ENCODE results near the gene PYGL.

PYGL gene

DNA sequence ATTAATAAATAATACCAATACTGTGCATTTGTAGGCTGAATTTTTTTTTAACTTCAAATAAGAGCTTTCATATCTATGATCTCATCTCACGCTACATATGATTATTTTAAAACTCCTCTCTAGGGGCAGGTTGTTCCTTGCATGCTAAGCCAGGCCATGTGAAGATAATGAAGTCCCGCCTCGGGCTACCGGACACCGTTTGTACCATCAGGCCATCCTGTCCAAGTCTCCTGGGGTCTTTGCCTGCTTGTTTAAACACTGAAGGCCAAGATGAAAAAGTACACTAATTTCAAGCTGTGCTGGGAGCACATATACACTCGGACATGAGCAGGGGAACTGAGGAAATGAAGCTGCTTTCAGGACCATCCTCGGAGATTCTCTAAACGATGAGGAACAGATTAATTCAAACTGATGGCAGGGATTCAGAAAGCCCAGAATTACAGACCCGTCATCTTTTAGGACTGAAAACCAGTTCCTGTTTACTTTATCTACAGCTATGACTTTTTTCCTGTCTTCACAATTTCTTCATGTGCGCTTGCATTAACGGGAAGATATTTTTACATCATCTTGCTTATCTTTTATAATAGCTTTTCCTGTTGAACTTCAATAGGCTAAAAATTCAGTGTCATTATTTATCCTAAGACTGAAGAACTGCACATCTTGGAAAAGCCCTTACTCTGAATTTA is 78.7 kb downstream of the PYGL start (continued):
- TF ChIP-seq, protein P1, sequence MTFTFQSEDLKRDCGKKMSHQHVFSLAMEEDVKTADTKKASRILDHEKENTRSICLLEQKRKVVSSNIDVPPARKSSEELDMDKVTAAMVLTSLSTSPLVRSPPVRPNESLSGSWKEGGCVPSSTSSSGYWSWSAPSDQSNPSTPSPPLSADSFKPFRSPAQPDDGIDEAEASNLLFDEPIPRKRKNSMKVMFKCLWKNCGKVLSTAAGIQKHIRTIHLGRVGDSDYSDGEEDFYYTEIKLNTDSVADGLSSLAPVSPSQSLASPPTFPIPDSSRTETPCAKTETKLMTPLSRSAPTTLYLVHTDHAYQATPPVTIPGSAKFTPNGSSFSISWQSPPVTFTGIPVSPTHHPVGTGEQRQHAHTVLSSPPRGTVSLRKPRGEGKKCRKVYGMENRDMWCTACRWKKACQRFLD (tag by site-specific recombination; IDR thresholded peaks at IDR 0.05), result no peak
- TF ChIP-seq ZNF529 (tag by site-specific recombination; IDR thresholded peaks at IDR 0.05; ENCODE audit: insufficient replicate concordance) (no peak), ZNF610 (tag by site-specific recombination; IDR thresholded peaks at IDR 0.05; ENCODE audit: borderline replicate concordance) (no peak), MZF1 (tag by site-specific recombination; IDR thresholded peaks at IDR 0.05; ENCODE audit: borderline replicate concordance) (no peak), TRIM28 (IDR thresholded peaks at IDR 0.05; ENCODE audit: borderline replicate concordance, low read length) (no peak)
- TF ChIP-seq, protein P2, sequence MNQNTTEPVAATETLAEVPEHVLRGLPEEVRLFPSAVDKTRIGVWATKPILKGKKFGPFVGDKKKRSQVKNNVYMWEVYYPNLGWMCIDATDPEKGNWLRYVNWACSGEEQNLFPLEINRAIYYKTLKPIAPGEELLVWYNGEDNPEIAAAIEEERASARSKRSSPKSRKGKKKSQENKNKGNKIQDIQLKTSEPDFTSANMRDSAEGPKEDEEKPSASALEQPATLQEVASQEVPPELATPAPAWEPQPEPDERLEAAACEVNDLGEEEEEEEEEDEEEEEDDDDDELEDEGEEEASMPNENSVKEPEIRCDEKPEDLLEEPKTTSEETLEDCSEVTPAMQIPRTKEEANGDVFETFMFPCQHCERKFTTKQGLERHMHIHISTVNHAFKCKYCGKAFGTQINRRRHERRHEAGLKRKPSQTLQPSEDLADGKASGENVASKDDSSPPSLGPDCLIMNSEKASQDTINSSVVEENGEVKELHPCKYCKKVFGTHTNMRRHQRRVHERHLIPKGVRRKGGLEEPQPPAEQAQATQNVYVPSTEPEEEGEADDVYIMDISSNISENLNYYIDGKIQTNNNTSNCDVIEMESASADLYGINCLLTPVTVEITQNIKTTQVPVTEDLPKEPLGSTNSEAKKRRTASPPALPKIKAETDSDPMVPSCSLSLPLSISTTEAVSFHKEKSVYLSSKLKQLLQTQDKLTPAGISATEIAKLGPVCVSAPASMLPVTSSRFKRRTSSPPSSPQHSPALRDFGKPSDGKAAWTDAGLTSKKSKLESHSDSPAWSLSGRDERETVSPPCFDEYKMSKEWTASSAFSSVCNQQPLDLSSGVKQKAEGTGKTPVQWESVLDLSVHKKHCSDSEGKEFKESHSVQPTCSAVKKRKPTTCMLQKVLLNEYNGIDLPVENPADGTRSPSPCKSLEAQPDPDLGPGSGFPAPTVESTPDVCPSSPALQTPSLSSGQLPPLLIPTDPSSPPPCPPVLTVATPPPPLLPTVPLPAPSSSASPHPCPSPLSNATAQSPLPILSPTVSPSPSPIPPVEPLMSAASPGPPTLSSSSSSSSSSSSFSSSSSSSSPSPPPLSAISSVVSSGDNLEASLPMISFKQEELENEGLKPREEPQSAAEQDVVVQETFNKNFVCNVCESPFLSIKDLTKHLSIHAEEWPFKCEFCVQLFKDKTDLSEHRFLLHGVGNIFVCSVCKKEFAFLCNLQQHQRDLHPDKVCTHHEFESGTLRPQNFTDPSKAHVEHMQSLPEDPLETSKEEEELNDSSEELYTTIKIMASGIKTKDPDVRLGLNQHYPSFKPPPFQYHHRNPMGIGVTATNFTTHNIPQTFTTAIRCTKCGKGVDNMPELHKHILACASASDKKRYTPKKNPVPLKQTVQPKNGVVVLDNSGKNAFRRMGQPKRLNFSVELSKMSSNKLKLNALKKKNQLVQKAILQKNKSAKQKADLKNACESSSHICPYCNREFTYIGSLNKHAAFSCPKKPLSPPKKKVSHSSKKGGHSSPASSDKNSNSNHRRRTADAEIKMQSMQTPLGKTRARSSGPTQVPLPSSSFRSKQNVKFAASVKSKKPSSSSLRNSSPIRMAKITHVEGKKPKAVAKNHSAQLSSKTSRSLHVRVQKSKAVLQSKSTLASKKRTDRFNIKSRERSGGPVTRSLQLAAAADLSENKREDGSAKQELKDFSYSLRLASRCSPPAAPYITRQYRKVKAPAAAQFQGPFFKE (tag by site-specific recombination; IDR thresholded peaks at IDR 0.05; ENCODE audit: borderline replicate concordance), result no peak
- TF ChIP-seq, protein P3, sequence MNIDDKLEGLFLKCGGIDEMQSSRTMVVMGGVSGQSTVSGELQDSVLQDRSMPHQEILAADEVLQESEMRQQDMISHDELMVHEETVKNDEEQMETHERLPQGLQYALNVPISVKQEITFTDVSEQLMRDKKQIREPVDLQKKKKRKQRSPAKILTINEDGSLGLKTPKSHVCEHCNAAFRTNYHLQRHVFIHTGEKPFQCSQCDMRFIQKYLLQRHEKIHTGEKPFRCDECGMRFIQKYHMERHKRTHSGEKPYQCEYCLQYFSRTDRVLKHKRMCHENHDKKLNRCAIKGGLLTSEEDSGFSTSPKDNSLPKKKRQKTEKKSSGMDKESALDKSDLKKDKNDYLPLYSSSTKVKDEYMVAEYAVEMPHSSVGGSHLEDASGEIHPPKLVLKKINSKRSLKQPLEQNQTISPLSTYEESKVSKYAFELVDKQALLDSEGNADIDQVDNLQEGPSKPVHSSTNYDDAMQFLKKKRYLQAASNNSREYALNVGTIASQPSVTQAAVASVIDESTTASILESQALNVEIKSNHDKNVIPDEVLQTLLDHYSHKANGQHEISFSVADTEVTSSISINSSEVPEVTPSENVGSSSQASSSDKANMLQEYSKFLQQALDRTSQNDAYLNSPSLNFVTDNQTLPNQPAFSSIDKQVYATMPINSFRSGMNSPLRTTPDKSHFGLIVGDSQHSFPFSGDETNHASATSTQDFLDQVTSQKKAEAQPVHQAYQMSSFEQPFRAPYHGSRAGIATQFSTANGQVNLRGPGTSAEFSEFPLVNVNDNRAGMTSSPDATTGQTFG (tag by site-specific recombination; IDR thresholded peaks at IDR 0.05; ENCODE audit: borderline replicate concordance), result no peak
- TF ChIP-seq, protein P4, sequence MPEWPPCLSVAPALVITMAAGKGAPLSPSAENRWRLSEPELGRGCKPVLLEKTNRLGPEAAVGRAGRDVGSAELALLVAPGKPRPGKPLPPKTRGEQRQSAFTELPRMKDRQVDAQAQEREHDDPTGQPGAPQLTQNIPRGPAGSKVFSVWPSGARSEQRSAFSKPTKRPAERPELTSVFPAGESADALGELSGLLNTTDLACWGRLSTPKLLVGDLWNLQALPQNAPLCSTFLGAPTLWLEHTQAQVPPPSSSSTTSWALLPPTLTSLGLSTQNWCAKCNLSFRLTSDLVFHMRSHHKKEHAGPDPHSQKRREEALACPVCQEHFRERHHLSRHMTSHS (tag by site-specific recombination; IDR thresholded peaks at IDR 0.05), result no peak

DNA sequence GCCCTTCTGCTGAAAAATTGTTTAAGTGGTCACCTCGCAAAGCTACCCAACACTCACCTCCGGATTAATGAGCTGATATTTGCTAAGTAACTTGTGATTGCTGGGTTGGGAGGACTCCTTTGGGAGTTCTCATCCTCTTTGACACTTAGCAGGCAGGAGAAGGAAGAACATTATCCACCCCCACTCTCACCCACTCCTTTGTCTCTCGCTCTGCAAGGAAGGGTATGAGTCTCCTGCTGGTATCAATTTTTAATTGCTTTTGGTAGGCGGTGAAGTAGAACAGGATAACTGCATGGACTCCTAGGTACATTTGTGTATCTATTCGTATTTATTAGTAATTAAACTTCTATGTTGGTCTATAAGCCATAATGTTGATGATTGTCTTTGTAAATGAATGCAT is 79.3 kb downstream of the PYGL start:
- POLR2A ChIA-PET, result no interaction called here
- CTCF ChIA-PET, result interaction anchor here (0.7 kb wide), 1 partner anchor 656 kb away, joined by 3 read pairs; no protein-coding TSS in a partner anchor
- H3K4me3 ChIP-seq (ENCODE audit: low read depth, low read length), result no peak overlapping the region
- H3K4me1 ChIP-seq (ENCODE audit: control insufficient read depth, insufficient read depth, low read length), result peaks cover 3% of the 10 kb centered on the region; the same call in 1 of the 2 replicates
- H3K27ac ChIP-seq (ENCODE audit: extremely low read depth, low read depth, low read length), result no peak overlapping the region
- TF ChIP-seq EGR2 (tag by site-specific recombination; IDR thresholded peaks at IDR 0.05; ENCODE audit: low read depth), result peak; percentile 64
- no peak for TF ChIP-seq ZBTB21 (tag by site-specific recombination; IDR thresholded peaks at IDR 0.05)
- TF ChIP-seq OVOL3 (tag by site-specific recombination; IDR thresholded peaks at IDR 0.05), result no peak
- 0 out of 2 replicates have a peak, but pooled peaks have one; percentile 14 for TF ChIP-seq ZFHX2 (tag by site-specific recombination; conservative IDR thresholded peaks at IDR 0.05)
- no peak for TF ChIP-seq GFI1B (tag by site-specific recombination; IDR thresholded peaks at IDR 0.05)
- no peaks in the 10 kb centered on the region for H3K9me3 ChIP-seq (ENCODE audit: control insufficient read depth, insufficient read depth, low read depth, low read length)
- H3K36me3 ChIP-seq (ENCODE audit: control insufficient read depth in 2 of 2, insufficient read depth in 1 of 2, low read length in 2 of 2), result no peaks in the 10 kb centered on the region
